Keratinocyte (primary cell): ENCODE results near the gene DEDD2. TPM values are rescaled to one million over a fixed set of nuclear protein-coding genes. Genes with fewer than 3 reads are reported as not detected.
"Not testable (repeated sequence)": the region's sequence is repeated elsewhere in the genome, so short reads cannot be mapped to it uniquely, and the experiment has no call there.

Experiments used
- DNase-seq: peaks from one replicate; pipeline ENCODE4 v3.0.0-alpha.2; 2011; ENCODE audit warnings: low read depth, missing footprints, low spot score
- FAIRE-seq: peaks from 2 replicates; lab custom pipeline; 2011; peaks lifted over from hg19 to GRCh38; lab: Jason Lieb, UNC
- H2AFZ ChIP-seq: 2 replicates; pipeline ENCODE4 v1.6.0; 2012; ENCODE audit warnings: low read length, control low read depth, inconsistent platforms; ENCODE audit not compliant: control insufficient read depth
- H3K27ac ChIP-seq: 2 replicates; pipeline ENCODE4 v1.5.1; 2011; ENCODE audit warnings: low read length; ENCODE audit not compliant: control insufficient read depth, insufficient read depth
- H3K27me3 ChIP-seq: 3 replicates; pipeline ENCODE4 v1.6.0; 2011; ENCODE audit warnings: low read length; ENCODE audit not compliant: control insufficient read depth, insufficient read depth; ENCODE audit errors: extremely low read depth
- H3K36me3 ChIP-seq, 2 experiments: 2 replicates in 1 of 2; 3 replicates in 1 of 2; pipeline ENCODE4 v1.5.1; 2011; ENCODE audit warnings: low read length in 2 of 2, mild to moderate bottlenecking in 1 of 2; ENCODE audit not compliant: control insufficient read depth in 2 of 2, insufficient read depth in 2 of 2; ENCODE audit errors: extremely low read depth in 1 of 2
- H3K4me1 ChIP-seq: 3 replicates; pipeline ENCODE4 v1.5.1; 2011; ENCODE audit warnings: low read length; ENCODE audit not compliant: control insufficient read depth, insufficient read depth; ENCODE audit errors: extremely low read depth
- H3K4me2 ChIP-seq: 3 replicates; pipeline ENCODE4 v1.6.0; 2011; ENCODE audit warnings: low read depth, low read length; ENCODE audit not compliant: control insufficient read depth, insufficient read depth; ENCODE audit errors: extremely low read depth
- H3K4me3 ChIP-seq, 3 experiments: fragments of 200-600 bp in 1 of 3; sonication (generic) in 1 of 3; 2 replicates in 2 of 3; 3 replicates in 1 of 3; pipeline ENCODE4 v1.5.1; 2011 to 2016; ENCODE audit warnings: low read length in 3 of 3, mild to moderate bottlenecking in 3 of 3, control low read depth in 2 of 3, inconsistent platforms in 1 of 3, low read depth in 1 of 3, mixed read lengths in 1 of 3, mixed run types in 1 of 3, moderate library complexity in 1 of 3; ENCODE audit not compliant: control insufficient read depth in 2 of 3, insufficient read depth in 2 of 3; ENCODE audit errors: extremely low read depth in 1 of 3
- H3K79me2 ChIP-seq: 2 replicates; pipeline ENCODE4 v1.6.0; 2012; ENCODE audit warnings: low read length; ENCODE audit not compliant: control insufficient read depth, insufficient read depth
- H3K9ac ChIP-seq: 3 replicates; pipeline ENCODE4 v1.6.0; 2011; ENCODE audit warnings: low read length; ENCODE audit not compliant: control insufficient read depth, insufficient read depth; ENCODE audit errors: extremely low read depth
- H3K9me1 ChIP-seq: 3 replicates; pipeline ENCODE4 v1.6.0; 2011; ENCODE audit warnings: low read length; ENCODE audit not compliant: control insufficient read depth, insufficient read depth; ENCODE audit errors: extremely low read depth
- H3K9me3 ChIP-seq: 2 replicates; pipeline ENCODE4 v1.5.1; 2012; ENCODE audit warnings: low read depth, low read length; ENCODE audit not compliant: control insufficient read depth
- H4K20me1 ChIP-seq: 3 replicates; pipeline ENCODE4 v1.6.0; 2011; ENCODE audit warnings: low read length; ENCODE audit not compliant: control insufficient read depth, insufficient read depth; ENCODE audit errors: extremely low read depth
- EZH2 ChIP-seq: IDR thresholded peaks from one replicate; pipeline ENCODE4 v1.6.1; 2012; ENCODE audit warnings: inconsistent platforms, mild to moderate bottlenecking, low read length, moderate library complexity
- dilution Hi-C: fragments of 300-500 bp; cut with MboI; formaldehyde crosslinking; loops from one replicate; pipeline ENCODE4 v1.7.0; 2020; ENCODE audit warnings: low sequenced_read_pairs; ENCODE audit not compliant: extremely low pct_ligation_motif_present
- polyA plus RNA-seq, 5 experiments: library from polyadenylated mRNA; depleted of rRNA in 3 of 5; stranded (reverse) in 3 of 5; stranded (forward) in 1 of 5; unstranded in 1 of 5; fragments of >200 nt; gene quantifications; 1 replicate in 1 of 5; 2 replicates in 3 of 5; 3 replicates in 1 of 5; pipeline versions ENCODE4 v1.2.1 to v1.2.3, GENCODE V29; 2011 to 2012; ENCODE audit warnings: missing spikeins in 2 of 5, low read depth in 1 of 5, low replicate concordance in 1 of 5
- TF ChIP-seq, protein P1 (sequence below), 3 experiments: IDR thresholded peaks in 1 of 3; conservative IDR thresholded peaks in 1 of 3; optimal IDR thresholded peaks in 1 of 3; 2 replicates in 2 of 3; 3 replicates in 1 of 3; pipeline versions ENCODE3 to v1.5.1; 2011; ENCODE audit warnings: low read length in 3 of 3, mild to moderate bottlenecking in 3 of 3, moderate library complexity in 2 of 3, control low read depth in 1 of 3, inconsistent platforms in 1 of 3; ENCODE audit not compliant: insufficient read depth in 2 of 3; ENCODE audit errors: extremely low read depth in 1 of 3

The DEDD2 gene
- polyA plus RNA-seq, 1 donor (not counting 4 experiments of a cell fraction or from before 2014, with no cell fraction given) = 20.8 TPM

GRCh38 chr19:42261763-42262162 is 44.3 kb upstream of the DEDD2 start:
- DNase-seq (no peak), FAIRE-seq (no peak)
- no peak overlapping the region for H3K4me3 ChIP-seq
- no peaks in the 10 kb centered on the region for H3K4me1 ChIP-seq
- H3K9ac ChIP-seq = no peak overlapping the region
- no peaks in the 10 kb centered on the region for H3K9me1 ChIP-seq
- H3K79me2 ChIP-seq = no peaks in the 10 kb centered on the region
- H3K27ac ChIP-seq = no peak overlapping the region
- no peaks in the 10 kb centered on the region for H3K36me3 ChIP-seq
- H3K9me3 ChIP-seq = no peaks in the 10 kb centered on the region
- H4K20me1 ChIP-seq = no peaks in the 10 kb centered on the region
- no peak for TF ChIP-seq EZH2
- TF ChIP-seq, protein P1, sequence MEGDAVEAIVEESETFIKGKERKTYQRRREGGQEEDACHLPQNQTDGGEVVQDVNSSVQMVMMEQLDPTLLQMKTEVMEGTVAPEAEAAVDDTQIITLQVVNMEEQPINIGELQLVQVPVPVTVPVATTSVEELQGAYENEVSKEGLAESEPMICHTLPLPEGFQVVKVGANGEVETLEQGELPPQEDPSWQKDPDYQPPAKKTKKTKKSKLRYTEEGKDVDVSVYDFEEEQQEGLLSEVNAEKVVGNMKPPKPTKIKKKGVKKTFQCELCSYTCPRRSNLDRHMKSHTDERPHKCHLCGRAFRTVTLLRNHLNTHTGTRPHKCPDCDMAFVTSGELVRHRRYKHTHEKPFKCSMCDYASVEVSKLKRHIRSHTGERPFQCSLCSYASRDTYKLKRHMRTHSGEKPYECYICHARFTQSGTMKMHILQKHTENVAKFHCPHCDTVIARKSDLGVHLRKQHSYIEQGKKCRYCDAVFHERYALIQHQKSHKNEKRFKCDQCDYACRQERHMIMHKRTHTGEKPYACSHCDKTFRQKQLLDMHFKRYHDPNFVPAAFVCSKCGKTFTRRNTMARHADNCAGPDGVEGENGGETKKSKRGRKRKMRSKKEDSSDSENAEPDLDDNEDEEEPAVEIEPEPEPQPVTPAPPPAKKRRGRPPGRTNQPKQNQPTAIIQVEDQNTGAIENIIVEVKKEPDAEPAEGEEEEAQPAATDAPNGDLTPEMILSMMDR (optimal IDR thresholded peaks at IDR 0.05 in 1 of 3, IDR thresholded peaks at IDR 0.05 in 1 of 3, conservative IDR thresholded peaks at IDR 0.05 in 1 of 3; ENCODE audit: extremely low read depth in 1 of 3, insufficient read depth in 2 of 3, low read length in 3 of 3) = no peak
- no peaks in the 10 kb centered on the region for H3K27me3 ChIP-seq
- no peak overlapping the region for H2AFZ ChIP-seq
- H3K4me2 ChIP-seq = no peak overlapping the region
- dilution Hi-C loops = no loop called here

GRCh38 chr19:42257842-42258241 is 40.4 kb upstream of the DEDD2 start:
- H3K4me2 ChIP-seq, H3K4me3 ChIP-seq, H3K27me3 ChIP-seq, H3K4me1 ChIP-seq, H3K9me1 ChIP-seq, H3K36me3 ChIP-seq, dilution Hi-C loops, H3K9ac ChIP-seq, FAIRE-seq, H2AFZ ChIP-seq, H4K20me1 ChIP-seq, H3K27ac ChIP-seq, H3K9me3 ChIP-seq, DNase-seq: not testable (repeated sequence)
- H3K79me2 ChIP-seq = peaks cover 16% of the 10 kb centered on the region
